NCI-H187 (cell line): ENCODE measurements around the gene NFATC2.

ENCODE experiments used
- DNase-seq, 2 experiments: peaks; one replicate each; lab custom pipeline; 2025; lab: John Stamatoyannopoulos, UW

NFATC2 gene

DNA sequence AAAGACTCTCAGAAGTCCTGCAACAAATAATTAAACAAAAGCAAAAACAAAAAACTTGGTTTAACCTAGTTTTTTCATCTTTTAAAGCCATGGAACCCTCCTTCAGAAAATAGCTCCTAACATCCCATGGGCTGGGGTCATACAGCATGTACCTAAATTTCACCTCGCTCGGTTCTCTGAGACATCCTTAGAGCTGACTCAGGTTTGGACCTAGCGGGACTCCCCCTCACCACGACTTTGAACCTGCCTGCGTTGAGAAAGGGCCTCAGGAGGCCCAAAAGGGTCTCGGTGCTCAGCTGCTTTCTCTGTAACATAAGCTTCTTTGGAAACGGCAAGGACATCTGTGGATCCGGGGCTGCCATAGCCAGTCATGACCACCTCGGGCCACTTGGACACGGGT is 112.8 kb downstream of the NFATC2 start:
- DNase-seq = no peak

- DNase-seq = no peak
These were observed 113.4 kb downstream of the NFATC2 start for GRCh38 chr20:51429144-51429482.

DNA sequence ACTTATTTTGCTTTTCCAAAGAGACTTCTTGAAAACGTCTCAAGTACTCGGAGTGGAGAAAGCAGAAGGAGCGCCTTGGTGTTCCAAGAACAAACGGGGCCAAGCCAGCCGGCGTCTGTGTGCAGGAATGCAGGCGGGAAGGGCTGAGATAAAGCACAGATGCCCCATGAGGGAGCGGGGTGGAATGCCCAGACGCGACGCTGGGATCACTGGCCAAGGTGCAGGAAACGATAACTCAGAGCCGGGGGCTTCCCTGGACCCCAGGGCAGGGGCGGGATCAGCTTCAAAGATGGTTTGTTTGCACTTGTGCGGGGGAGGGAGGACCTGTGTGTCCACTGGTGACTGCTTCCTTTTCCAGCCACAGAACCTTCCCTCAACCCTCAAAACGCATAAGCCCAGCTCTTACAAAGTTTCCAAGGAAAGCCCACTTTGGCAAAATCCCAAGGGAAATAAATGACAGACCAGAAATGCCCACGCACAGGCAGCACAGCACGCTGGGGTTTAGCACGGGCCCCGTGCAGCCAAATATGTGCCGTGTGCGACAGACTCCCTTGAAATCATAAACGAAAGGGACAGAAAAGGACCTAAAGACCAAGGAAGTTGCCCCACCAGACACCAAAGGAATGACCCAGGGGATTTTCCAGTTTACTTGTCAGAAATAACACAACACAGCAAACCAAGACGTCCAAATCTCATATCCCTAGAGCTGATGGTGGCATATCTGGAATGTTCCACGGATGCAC is 113.9 kb downstream of the NFATC2 start:
- no peak for DNase-seq

DNA sequence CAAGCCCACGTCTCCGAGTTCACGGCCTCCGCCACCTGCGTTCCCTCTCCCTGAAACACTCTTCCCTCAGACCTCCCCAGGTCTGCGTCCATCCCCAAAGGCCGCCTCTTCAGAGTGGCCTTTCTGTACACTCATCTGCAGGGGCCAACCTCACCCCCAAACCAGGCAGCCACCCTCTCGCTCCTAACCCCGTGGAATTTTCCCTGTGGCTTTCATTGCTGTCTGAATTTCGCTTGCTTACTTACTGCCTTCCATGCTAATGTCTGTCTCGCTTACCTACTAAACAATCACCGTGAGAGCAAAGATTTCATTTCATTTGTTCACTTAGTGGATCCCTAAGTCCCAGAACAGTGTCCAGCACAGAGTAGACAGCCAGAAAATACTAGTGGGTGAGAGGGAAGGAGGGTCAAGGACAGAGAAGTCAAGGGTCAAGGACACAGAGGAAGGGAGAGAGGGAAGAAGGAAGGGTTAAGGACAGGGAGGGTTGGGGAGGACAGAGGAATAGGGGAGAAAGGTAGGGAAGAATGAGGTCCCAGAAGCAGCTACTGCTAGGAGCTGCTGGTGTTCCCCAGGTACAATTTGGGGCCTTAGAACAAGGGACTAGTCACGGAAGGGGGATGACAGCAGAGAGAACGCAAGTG is 114.7 kb downstream of the NFATC2 start:
- DNase-seq = no peak

DNA sequence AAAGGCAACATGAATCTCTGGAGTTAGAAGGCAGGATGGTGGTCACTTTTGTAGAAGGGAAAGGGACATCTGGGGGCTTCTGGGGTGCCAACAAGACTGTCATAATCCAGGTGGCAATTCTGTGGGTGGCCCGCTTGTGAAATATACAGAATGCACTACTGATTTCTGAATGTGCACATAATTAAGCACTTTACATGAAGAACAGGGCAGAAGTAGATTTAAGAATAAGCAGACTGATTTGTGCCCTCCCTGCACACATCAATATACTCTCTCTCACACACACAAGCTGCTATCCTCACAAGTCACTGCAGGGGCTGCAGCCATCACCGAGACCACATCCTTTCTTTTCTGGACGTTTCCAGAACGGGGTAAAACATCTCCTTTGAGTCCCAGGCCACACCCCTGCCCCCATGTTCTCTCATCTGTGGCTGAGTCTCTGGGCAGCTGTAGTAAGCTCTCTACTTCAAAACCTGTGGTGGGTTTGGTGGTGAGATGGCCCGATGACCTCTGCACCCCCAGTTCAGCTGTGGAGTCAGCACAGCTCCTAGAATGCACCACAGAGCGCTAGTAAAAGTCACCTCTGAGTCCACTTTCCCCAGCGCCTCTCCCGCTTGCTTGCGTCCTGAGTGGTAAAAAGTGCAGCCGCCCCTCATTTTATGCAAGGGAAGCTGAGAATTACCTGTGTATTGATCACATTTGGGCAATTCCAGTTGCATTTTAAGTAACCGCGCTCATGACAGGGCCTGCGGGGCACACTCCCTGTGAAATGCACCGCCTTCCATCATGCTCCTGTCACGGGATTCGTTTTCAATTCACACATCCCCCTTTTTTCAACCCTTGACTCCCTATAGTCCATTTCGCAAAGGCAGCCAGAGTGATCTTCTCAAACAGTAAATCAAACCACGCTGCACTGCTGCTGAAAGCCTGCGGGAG is 115.5 kb downstream of the NFATC2 start:
- no peak for DNase-seq

GRCh38 chr20:51425347-51426106 is 117.0 kb downstream of the NFATC2 start:
- no peak for DNase-seq

DNA sequence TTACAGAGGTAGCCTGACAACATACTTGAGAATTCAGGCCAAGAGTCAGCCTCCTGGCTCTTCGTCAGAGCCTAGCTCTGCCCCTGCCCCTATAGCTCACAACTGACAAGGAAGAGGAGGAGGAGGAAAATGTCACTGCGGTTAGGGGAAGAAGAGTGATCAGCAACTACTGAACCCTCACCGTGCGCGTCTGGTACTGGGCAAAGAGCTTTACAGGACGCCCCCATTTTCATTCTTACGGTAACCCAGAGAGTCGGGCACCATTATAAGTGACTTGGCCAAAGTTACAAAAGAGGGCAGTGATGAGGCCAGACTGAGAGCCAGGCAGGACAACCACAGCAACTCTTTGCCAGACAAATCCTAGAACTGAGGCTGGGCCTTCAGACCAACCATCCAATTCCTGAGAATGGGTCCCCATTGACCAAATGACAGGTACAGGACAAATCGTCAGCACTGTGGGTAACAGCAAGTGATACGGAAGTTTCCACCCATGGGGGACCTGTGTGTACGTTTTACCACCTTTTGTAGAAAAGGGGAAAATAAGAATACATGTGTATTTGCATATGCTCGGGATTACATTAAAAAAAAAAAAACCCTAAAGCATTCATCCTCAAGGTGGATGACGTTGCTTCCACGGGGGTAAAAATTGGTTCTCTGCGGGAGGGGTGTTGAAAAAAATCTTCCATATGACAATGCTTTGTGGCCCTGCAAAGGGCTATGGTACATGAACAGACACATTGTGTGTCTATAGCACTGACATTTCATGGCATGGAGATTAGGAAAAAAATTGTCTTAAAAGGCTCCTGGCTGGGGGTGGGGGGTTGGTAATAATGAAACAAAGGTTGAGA is 118.0 kb downstream of the NFATC2 start:
- DNase-seq = no peak

DNA sequence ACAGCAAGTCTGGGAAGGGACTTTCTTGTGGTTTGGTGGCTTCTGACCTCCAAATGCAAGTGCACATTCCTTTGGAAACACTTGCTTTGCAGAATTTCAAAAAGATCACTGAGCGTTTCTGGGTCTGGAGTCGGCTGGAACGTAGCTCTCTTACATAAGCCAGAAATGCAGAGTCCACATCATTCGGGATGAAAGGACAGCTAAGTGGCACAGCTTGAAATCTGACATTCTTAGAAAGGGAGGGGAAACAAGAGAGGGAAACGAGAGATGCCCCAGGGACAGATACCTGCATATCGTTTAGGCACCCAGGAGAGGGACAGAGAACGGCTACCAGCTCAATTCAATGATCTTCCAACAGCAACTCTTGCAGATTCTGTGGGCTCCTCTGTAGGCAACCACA is 118.7 kb downstream of the NFATC2 start:
- DNase-seq = no peak

- no peak for DNase-seq
These were observed 119.2 kb downstream of the NFATC2 start for GRCh38 chr20:51423290-51423667.

DNA sequence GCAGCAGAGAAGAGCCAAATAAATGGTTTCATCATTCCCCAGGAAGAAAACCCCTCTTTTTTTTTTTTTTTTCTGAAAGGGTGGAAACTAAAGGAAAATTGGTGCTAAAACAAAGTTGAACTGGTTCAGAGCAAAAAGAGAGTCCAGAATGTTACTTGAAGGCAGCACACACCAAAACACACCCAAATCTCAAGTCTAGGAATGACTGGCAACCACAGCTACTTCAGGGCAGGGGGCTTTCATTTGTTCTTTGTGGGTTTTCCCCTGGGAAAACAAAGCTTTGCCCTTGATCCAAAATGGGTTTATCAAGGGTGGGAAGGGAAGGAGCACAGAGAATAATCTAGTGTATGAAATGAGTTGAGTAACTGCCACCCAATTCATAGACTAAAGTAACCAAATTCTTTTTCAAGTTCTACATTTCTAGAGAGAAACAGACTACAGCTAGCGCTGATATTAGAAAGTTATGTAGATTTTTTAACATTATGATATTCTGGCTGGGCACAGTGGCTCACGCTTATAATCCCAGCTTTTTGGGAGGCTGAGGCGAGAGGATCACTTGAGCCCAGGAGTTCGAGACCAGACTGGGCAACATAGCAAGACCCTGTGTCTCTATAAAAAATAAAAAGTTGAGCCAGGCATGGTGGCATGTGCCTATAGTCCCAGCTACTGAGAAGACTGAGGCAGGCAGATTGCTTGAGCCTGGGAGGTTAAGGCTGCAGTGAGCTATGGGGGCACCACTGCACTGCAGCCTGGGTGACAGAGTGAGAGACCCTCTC is 119.8 kb downstream of the NFATC2 start:
- DNase-seq = no peak

- DNase-seq = no peak
These were observed 121.7 kb downstream of the NFATC2 start for GRCh38 chr20:51420805-51421204.

DNA sequence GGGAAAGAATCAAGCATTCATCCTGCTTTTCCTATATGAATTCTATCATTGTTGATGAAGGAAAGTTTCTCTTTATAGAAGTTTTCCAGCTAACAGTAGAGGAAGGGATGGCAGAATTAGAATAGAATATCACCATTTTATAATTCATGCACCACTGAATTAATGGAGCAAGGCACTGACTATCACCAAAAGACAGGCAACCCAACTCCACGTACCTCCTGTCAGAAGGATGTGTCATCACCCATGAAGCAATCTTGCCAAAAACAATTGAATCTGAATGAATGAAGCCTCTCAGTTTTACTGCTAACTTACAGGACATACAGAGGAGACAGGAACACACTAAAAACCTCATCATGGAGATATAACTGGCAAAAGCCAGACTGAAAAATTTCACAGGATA is 122.4 kb downstream of the NFATC2 start:
- no peak for DNase-seq

GRCh38 chr20:51419646-51420045 is 122.9 kb downstream of the NFATC2 start:
- no peak for DNase-seq

DNA sequence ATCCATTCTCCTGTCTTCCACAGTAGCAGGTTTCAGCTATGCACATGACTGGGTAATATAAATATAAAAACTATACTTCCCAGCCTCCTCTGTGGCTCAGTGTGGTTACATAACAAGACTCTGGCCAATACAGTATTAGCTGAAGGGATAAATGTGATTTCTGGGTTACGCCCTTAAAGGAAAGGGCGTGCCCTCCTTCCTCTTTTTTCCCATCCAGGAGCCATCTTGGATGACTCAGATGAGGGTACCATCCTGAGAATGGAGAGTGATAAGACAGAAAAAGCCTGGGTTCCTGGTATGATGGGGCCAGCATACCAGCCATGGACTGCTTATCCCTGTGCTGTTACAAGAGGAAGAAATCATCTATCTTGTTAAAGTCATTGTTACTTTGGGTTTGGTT is 123.3 kb downstream of the NFATC2 start:
- DNase-seq = no peak

DNA sequence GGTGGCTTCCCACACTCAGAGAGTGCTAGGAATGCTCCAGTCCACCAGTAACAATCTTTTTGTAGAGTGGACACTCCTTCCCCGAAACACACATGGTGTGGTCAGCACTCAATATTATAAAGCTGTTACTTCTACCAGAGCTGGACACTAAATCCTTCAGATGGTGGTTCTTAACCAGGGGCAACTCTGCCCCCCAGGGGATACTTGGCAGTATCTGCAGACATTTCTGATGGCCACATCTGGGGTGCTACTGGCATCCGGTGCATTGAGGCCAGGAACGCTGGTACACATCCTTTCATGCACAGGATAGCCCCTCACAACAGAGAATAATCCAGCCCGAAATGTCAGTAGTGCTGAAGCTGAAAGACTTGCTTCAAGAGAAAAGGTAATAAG is 124.4 kb downstream of the NFATC2 start:
- DNase-seq = no peak

DNA sequence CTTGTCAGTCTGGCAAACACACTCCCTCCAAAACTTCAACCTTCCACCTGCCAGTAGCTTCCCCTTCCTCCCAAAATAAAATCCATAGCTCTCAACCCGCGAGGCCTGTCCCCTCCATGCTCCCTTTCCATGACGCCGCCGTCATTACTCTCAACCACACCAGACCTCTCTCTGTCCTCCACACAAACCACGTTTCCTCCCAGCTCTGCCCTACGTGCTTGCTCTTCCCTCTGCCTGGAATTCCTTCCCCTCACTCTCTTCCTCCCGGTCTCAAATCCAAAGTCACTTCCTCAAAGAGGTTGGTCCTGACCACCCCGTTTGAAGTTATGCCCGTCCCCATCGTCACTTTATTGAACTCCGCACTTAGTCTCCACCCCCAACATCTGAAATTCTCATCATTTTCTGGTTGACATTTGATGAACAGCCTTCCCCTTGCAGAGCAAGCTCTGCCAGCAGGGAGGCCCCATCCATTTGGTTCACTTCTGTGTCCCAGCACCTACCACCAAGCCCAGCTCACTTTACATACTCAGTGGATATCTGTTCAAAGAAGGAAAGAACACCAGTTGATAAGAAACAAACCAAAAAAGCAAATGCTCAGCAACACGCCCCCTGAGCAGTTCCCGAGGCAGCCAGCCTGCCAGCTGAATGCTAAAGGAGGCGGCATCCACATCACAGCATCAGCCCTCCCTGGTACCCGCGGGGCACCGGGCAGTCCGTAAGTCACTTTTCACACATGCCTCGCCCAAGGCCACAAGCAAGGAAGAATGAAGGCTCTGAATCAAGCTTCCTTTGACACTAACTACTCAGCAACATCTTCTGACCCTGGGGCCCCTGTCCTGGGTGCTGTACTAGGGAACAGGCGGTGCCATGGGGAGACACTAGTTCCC is 125.0 kb downstream of the NFATC2 start:
- DNase-seq = no peak

DNA sequence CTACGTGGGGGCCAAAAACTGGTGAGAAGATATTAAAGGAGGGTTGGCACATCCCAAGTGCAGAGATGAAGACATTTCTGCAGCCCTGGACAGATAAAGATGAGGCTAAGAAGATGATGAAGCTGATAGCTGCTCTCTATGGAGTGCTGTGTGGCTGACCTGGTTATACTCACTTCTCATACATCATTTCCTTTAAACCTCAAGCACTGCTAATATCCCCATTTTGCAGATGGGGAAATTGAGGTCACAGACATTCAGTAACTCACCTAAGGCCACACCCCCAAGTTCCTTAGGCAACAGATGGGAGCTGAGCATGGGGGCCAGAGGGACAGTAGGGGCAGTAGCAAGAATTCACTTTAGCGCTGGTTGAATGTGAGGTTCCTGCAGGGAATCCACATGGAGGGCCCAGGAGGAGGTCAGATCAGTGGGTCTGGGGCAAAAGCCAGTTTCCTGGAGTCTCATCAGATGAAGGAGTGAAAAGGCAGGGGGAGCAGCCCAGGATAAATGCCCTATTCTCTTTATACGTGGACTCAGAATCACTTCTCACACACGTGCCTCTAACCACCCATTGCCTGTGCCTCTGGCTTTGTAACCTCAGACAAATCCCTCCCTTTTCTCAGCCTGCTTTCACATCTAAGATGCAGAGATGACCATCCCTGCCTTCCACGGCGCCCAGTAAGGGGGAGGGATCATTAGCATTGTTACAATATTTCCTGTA is 125.8 kb downstream of the NFATC2 start:
- DNase-seq = no peak

DNA sequence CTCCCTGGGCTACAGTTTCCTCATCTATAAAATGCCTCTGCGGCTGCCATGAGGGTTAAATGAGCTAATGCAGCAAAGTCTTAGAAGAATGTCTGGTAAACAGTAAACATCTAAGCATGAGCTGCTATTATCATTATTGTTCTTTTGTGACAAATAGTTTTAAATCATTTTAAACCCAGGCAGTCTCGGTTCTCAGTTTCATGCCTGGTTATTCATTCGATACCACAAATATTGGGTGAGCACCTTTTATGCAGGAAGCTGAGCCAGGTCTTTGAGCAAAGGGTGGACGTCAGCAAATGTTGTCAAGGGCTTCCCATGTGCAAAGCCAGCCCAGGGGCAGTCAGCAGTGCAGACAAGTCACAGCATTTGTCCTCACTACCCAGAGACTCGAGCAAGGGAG is 128.7 kb downstream of the NFATC2 start:
- DNase-seq = no peak

DNA sequence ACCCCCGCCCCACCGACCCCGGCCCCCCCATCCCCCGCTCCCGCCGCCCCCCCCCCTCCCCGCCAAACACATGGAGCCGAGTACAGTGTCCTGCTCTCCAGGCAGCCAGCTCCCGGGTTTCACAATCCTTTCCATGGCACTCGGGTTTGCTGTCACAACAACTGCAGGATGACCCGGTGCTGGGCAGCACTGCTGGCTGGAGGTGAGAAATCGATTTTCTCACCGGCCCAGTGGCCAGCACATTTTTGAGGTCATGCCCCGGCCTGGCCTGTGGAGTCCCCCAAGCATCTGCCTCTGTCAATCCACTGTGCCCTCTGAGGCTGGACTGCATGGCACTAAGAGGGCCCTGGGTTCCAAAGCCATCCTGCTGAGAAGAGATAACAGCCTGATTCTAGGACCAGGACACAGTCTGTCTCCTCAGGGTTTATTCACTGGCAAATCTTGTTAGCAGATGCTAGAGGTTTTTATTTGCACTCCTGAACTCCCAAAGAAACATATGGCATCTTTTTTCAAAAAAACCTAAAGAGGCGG is 129.5 kb downstream of the NFATC2 start:
- DNase-seq = no peak
